Adrenal gland (tissue), 5 donors: ENCODE data around the gene CDC42EP4.

Experiments
- POLR2A ChIP-seq, 2 donors: fragments of 450-650 bp; IDR thresholded peaks; one replicate each; pipeline ENCODE4 v1.6.1; 2017; ENCODE audit warnings: antibody characterized with exemption in 2 of 2, mild to moderate bottlenecking in 2 of 2, moderate library complexity in 1 of 2
- TF ChIP-seq, protein P1 (sequence below), 6 experiments: fragments of 450-650 bp in 4 of 6; fragments of 200-600 bp in 2 of 6; sonication (generic) in 1 of 6; IDR thresholded peaks; 1 replicate in 5 of 6; 2 replicates in 1 of 6; pipeline versions ENCODE4 v1.5.1 to v1.8.0; 2016 to 2021; ENCODE audit warnings: antibody characterized with exemption in 6 of 6, mild to moderate bottlenecking in 2 of 6, moderate library complexity in 1 of 6
- donor health status: DM: no; HTN: no; CAD: no.

DNA sequence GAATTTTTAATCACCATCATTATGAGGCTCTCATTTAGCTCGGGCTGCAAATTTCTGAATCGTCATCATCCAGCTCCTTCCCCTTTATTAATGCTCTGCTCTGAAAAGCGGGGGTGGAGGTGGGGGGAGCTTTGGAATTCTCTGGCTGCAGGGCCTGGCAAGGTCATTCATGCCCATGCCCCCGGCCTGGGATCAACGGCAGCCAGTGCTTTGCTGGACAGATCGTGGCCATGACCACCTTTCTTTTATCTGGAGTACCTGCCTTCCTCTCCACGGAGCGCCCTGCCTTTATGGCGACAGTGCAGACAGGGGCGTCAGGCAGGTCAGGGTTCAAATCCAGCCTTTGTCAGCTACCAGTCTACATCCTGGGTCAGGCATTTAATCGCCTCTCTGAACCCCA is 45.0 kb downstream of the CDC42EP4 start:
- TF ChIP-seq, protein P1, sequence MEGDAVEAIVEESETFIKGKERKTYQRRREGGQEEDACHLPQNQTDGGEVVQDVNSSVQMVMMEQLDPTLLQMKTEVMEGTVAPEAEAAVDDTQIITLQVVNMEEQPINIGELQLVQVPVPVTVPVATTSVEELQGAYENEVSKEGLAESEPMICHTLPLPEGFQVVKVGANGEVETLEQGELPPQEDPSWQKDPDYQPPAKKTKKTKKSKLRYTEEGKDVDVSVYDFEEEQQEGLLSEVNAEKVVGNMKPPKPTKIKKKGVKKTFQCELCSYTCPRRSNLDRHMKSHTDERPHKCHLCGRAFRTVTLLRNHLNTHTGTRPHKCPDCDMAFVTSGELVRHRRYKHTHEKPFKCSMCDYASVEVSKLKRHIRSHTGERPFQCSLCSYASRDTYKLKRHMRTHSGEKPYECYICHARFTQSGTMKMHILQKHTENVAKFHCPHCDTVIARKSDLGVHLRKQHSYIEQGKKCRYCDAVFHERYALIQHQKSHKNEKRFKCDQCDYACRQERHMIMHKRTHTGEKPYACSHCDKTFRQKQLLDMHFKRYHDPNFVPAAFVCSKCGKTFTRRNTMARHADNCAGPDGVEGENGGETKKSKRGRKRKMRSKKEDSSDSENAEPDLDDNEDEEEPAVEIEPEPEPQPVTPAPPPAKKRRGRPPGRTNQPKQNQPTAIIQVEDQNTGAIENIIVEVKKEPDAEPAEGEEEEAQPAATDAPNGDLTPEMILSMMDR (IDR thresholded peaks at IDR 0.05), result no peak
- no peak for TF ChIP-seq POLR2A (IDR thresholded peaks at IDR 0.05)
